Neural progenitor cell (in vitro differentiated cells): ENCODE data around the gene REG3G. TPM values are rescaled to one million over a fixed set of nuclear protein-coding genes. Genes with fewer than 3 reads are reported as not detected.

Experiments
- DNase-seq: peaks from one replicate; pipeline ENCODE4 v3.0.0-alpha.2; 2016; ENCODE audit warnings: low spot score
- H2AFZ ChIP-seq: fragments of 200-600 bp; sonication (generic); replicated peaks from 2 replicates; pipeline ENCODE4 v1.6.1; 2016; ENCODE audit warnings: antibody characterized with exemption
- H3F3A ChIP-seq: fragments of 200-600 bp; sonication (generic); 2 replicates; pipeline ENCODE4 v1.6.1; 2016; ENCODE audit warnings: antibody characterized with exemption, low read depth
- H3K27ac ChIP-seq: fragments of 200-600 bp; sonication (generic); 2 replicates; pipeline ENCODE4 v1.5.1; 2016; ENCODE audit warnings: mild to moderate bottlenecking
- H3K27me3 ChIP-seq: fragments of 200-600 bp; sonication (generic); 2 replicates; pipeline ENCODE4 v1.6.1; 2016; ENCODE audit warnings: mild to moderate bottlenecking, moderate library complexity
- H3K36me3 ChIP-seq: fragments of 200-600 bp; sonication (generic); 2 replicates; pipeline ENCODE4 v1.5.1; 2016
- H3K4me1 ChIP-seq: fragments of 200-600 bp; sonication (generic); 2 replicates; pipeline ENCODE4 v1.6.1; 2016; ENCODE audit warnings: mixed run types
- H3K4me2 ChIP-seq: fragments of 200-600 bp; sonication (generic); 2 replicates; pipeline ENCODE4 v1.6.1; 2016
- H3K4me3 ChIP-seq: fragments of 200-600 bp; sonication (generic); 2 replicates; pipeline ENCODE4 v1.5.1; 2016
- H3K79me2 ChIP-seq: fragments of 200-600 bp; sonication (generic); 2 replicates; pipeline ENCODE4 v1.6.1; 2016; ENCODE audit warnings: low read depth
- H3K9ac ChIP-seq: fragments of 200-600 bp; sonication (generic); 2 replicates; pipeline ENCODE4 v1.6.1; 2016
- H3K9me3 ChIP-seq: fragments of 200-600 bp; sonication (generic); 2 replicates; pipeline ENCODE4 v1.5.1; 2016; ENCODE audit warnings: low read depth
- H4K20me1 ChIP-seq: fragments of 200-600 bp; sonication (generic); 2 replicates; pipeline ENCODE4 v1.6.1; 2016; ENCODE audit warnings: low read depth
- H3K27ac Mint-ChIP-seq: 3 replicates; pipeline ENCODE4 v1.8.0; 2021; ENCODE audit warnings: mixed read lengths
- H3K27me3 Mint-ChIP-seq: 2 replicates; pipeline ENCODE4 v1.8.0; 2022; ENCODE audit warnings: low read depth, mild to moderate bottlenecking, inconsistent platforms, moderate library complexity, mixed read lengths; ENCODE audit not compliant: insufficient read depth
- H3K36me3 Mint-ChIP-seq: 3 replicates; pipeline ENCODE4 v1.8.0; 2021; ENCODE audit warnings: mixed read lengths
- H3K4me1 Mint-ChIP-seq: 3 replicates; pipeline ENCODE4 v1.8.0; 2021; ENCODE audit warnings: mixed read lengths
- H3K4me3 Mint-ChIP-seq: 3 replicates; pipeline ENCODE4 v1.8.0; 2021; ENCODE audit warnings: mild to moderate bottlenecking, moderate library complexity, mixed read lengths
- H3K9me3 Mint-ChIP-seq: 3 replicates; pipeline ENCODE4 v1.8.0; 2020; ENCODE audit warnings: mixed read lengths
- EZH2 ChIP-seq: fragments of 200-600 bp; sonication (generic); IDR thresholded peaks from 2 replicates; pipeline ENCODE4 v1.6.1; 2017; ENCODE audit warnings: antibody characterized with exemption, mild to moderate bottlenecking, moderate library complexity
- EZH2phosphoT487 ChIP-seq: fragments of 200-600 bp; sonication (generic); IDR thresholded peaks from 2 replicates; pipeline ENCODE4 v1.6.1; 2017; ENCODE audit warnings: antibody characterized with exemption
- total RNA-seq: library from RNA; depleted of rRNA; stranded (reverse); fragments of >200 nt; gene quantifications from 2 replicates; pipeline ENCODE4 v1.2.3, GENCODE V29; 2015; ENCODE audit warnings: low replicate concordance
- TF ChIP-seq, protein P1 (sequence below): fragments of 200-600 bp; sonication (generic); IDR thresholded peaks from 2 replicates; pipeline ENCODE4 v1.5.1; 2017; ENCODE audit warnings: antibody characterized with exemption, mild to moderate bottlenecking

REG3G gene
- total RNA-seq, 1 donor from 2014 or later: not detected

GRCh38 chr2:79005216-79005615 is 20.3 kb upstream of the REG3G start:
- Histone ChIP-seq H3K9ac (no peak overlapping the region), H3K27ac (no peak overlapping the region), H3K27me3 (no peaks in the 10 kb centered on the region), H3K4me2 (no peak overlapping the region), H3K36me3 (no peaks in the 10 kb centered on the region), H3K4me1 (no peaks in the 10 kb centered on the region), H3K79me2 (no peaks in the 10 kb centered on the region), H3K9me3 (no peaks in the 10 kb centered on the region), H4K20me1 (no peaks in the 10 kb centered on the region), H2AFZ (no peak overlapping the region), H3K4me3 (no peak overlapping the region), H3F3A (no peaks in the 10 kb centered on the region)
- Mint-ChIP-seq H3K27ac (no peak overlapping the region), H3K9me3 (no peaks in the 10 kb centered on the region), H3K36me3 (no peaks in the 10 kb centered on the region), H3K4me1 (no peaks in the 10 kb centered on the region), H3K27me3 (no peaks in the 10 kb centered on the region), H3K4me3 (no peak overlapping the region)
- TF ChIP-seq EZH2 (no peak), EZH2phosphoT487 (no peak)
- TF ChIP-seq, protein P1, sequence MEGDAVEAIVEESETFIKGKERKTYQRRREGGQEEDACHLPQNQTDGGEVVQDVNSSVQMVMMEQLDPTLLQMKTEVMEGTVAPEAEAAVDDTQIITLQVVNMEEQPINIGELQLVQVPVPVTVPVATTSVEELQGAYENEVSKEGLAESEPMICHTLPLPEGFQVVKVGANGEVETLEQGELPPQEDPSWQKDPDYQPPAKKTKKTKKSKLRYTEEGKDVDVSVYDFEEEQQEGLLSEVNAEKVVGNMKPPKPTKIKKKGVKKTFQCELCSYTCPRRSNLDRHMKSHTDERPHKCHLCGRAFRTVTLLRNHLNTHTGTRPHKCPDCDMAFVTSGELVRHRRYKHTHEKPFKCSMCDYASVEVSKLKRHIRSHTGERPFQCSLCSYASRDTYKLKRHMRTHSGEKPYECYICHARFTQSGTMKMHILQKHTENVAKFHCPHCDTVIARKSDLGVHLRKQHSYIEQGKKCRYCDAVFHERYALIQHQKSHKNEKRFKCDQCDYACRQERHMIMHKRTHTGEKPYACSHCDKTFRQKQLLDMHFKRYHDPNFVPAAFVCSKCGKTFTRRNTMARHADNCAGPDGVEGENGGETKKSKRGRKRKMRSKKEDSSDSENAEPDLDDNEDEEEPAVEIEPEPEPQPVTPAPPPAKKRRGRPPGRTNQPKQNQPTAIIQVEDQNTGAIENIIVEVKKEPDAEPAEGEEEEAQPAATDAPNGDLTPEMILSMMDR: no peak
- DNase-seq: no peak

- no peak overlapping the region for H3K27ac ChIP-seq
- no peak overlapping the region for H3K4me2 ChIP-seq
- no peaks in the 10 kb centered on the region for H3K4me1 Mint-ChIP-seq
- no peak overlapping the region for H2AFZ ChIP-seq
- no peak overlapping the region for H3K9ac ChIP-seq
- H3K27me3 Mint-ChIP-seq: no peaks in the 10 kb centered on the region
- H3K4me3 Mint-ChIP-seq: no peak overlapping the region
- H3K79me2 ChIP-seq: no peaks in the 10 kb centered on the region
- H3F3A ChIP-seq: no peaks in the 10 kb centered on the region
- no peak overlapping the region for H3K27ac Mint-ChIP-seq
- no peak overlapping the region for H3K4me3 ChIP-seq
- H3K9me3 ChIP-seq: no peaks in the 10 kb centered on the region
- H3K27me3 ChIP-seq: no peaks in the 10 kb centered on the region
- DNase-seq: no peak
- no peaks in the 10 kb centered on the region for H3K36me3 Mint-ChIP-seq
- H4K20me1 ChIP-seq: no peaks in the 10 kb centered on the region
- no peaks in the 10 kb centered on the region for H3K4me1 ChIP-seq
- TF ChIP-seq EZH2phosphoT487: no peak
- TF ChIP-seq, protein P1: no peak
- TF ChIP-seq EZH2: no peak
- H3K36me3 ChIP-seq: no peaks in the 10 kb centered on the region
- no peaks in the 10 kb centered on the region for H3K9me3 Mint-ChIP-seq
Observed at GRCh38 chr2:79009388-79009787, 16.1 kb upstream of the REG3G start.

DNA sequence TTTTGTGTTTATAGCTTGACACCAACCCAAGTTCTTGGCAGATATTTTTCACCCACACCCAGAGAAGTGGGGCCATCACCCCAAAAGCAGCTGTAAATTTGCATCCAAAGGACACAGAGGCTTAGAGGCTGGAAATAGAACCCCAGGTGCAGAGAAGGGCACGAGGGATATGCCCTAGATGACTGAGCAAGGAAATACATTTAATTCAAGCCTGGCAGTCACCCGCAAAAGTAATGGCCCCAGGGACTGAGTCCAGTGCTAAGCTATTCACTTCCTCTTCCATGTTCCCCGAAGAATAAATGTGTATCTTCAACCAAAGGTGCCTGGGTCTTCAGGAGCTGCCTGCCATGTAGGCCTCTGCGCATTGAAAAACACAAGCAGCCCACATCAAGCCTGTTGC is 14.0 kb upstream of the REG3G start:
- Mint-ChIP-seq H3K4me1 (no peaks in the 10 kb centered on the region), H3K27me3 (no peaks in the 10 kb centered on the region), H3K27ac (no peak overlapping the region), H3K4me3 (no peak overlapping the region), H3K36me3 (no peaks in the 10 kb centered on the region), H3K9me3 (no peaks in the 10 kb centered on the region)
- H3K79me2 ChIP-seq: no peaks in the 10 kb centered on the region
- no peak overlapping the region for H2AFZ ChIP-seq
- no peak overlapping the region for H3K27ac ChIP-seq
- H3K4me2 ChIP-seq: no peak overlapping the region
- TF ChIP-seq, protein P1: no peak
- TF ChIP-seq EZH2phosphoT487: no peak
- no peak for TF ChIP-seq EZH2
- H3K27me3 ChIP-seq: no peaks in the 10 kb centered on the region
- H4K20me1 ChIP-seq: no peaks in the 10 kb centered on the region
- no peaks in the 10 kb centered on the region for H3F3A ChIP-seq
- no peaks in the 10 kb centered on the region for H3K4me1 ChIP-seq
- H3K9me3 ChIP-seq: no peaks in the 10 kb centered on the region
- DNase-seq: no peak
- no peak overlapping the region for H3K9ac ChIP-seq
- H3K4me3 ChIP-seq: no peak overlapping the region
- H3K36me3 ChIP-seq: no peaks in the 10 kb centered on the region

DNA sequence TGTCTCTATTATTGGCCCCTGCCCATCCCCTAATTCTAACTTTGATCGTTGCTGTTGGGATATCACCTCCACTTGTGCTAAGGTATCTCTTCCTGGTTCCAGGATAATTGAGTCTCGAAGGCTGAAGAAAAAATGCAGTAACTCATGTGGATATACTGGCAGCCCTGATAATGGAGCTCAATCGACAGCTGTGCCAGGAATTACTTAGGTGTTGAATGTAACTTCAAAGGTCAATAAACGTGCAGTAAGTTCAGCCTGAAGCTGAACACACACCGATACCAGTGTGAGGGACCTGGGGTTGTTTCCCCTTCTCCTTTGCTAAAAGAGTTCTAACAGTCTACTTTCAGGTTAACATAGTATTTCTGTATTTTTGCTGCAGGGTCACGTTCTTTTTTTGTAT is 11.9 kb upstream of the REG3G start:
- H3K27me3 ChIP-seq: no peaks in the 10 kb centered on the region
- H3K9me3 ChIP-seq: no peaks in the 10 kb centered on the region
- H3K27ac Mint-ChIP-seq: no peak overlapping the region
- DNase-seq: no peak
- H3K36me3 Mint-ChIP-seq: no peaks in the 10 kb centered on the region
- no peak overlapping the region for H3K27ac ChIP-seq
- H3K36me3 ChIP-seq: no peaks in the 10 kb centered on the region
- no peaks in the 10 kb centered on the region for H3K4me1 ChIP-seq
- no peak overlapping the region for H3K9ac ChIP-seq
- H3F3A ChIP-seq: no peaks in the 10 kb centered on the region
- no peaks in the 10 kb centered on the region for H3K27me3 Mint-ChIP-seq
- H3K4me3 ChIP-seq: no peak overlapping the region
- no peaks in the 10 kb centered on the region for H3K9me3 Mint-ChIP-seq
- H4K20me1 ChIP-seq: no peaks in the 10 kb centered on the region
- H3K4me3 Mint-ChIP-seq: no peak overlapping the region
- no peak overlapping the region for H3K4me2 ChIP-seq
- TF ChIP-seq, protein P1: no peak
- no peak for TF ChIP-seq EZH2
- no peak for TF ChIP-seq EZH2phosphoT487
- H3K79me2 ChIP-seq: no peaks in the 10 kb centered on the region
- H2AFZ ChIP-seq: no peak overlapping the region
- no peaks in the 10 kb centered on the region for H3K4me1 Mint-ChIP-seq
